Measurements from ENCODE around the gene MBOAT7. TPM values are rescaled to one million over a fixed set of nuclear protein-coding genes. Genes with fewer than 3 reads are reported as not detected.

MBOAT7 gene
- total and polyA plus RNA-seq, 2 of the 8 experiments (the other 6 are each of a cell fraction or from before 2014, with no cell fraction given): 85.5 to 90.9 TPM

DNA sequence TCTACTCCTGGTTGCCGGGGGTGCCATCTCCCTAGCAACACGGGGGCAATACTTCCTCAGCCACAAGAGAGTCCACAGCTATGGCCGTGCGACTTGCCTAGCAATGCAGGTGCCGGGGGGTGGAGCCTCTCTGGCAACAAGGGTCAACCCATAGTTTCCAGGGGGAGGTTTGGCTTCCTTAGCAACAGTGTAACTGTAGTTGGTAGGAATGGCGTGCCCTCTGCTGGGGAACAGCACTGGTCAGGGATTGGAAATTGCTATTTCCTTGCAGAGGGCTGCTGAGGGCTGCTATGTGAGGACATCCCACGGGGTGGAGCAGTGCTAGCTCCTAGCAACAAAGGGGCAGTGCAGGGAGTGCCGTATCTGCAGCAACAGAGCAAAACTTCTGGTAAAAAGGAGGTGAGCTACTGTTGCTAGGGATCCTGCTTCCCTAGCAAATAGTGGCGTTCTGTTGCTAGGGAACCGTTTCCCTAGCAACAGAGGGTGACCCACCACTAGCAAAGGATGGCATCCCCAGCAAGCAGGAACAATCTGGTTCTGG is 9.4 kb downstream of the MBOAT7 start (continued):
- no peak for TF ChIP-seq CHD7 (IDR thresholded peaks at IDR 0.05; ENCODE audit: insufficient replicate concordance, low read length)
- no peak for TF ChIP-seq RNF2 (IDR thresholded peaks at IDR 0.05; ENCODE audit: borderline replicate concordance, low read depth, low read length, missing control alignments, poor library complexity, severe bottlenecking)
- TF ChIP-seq, protein P1, sequence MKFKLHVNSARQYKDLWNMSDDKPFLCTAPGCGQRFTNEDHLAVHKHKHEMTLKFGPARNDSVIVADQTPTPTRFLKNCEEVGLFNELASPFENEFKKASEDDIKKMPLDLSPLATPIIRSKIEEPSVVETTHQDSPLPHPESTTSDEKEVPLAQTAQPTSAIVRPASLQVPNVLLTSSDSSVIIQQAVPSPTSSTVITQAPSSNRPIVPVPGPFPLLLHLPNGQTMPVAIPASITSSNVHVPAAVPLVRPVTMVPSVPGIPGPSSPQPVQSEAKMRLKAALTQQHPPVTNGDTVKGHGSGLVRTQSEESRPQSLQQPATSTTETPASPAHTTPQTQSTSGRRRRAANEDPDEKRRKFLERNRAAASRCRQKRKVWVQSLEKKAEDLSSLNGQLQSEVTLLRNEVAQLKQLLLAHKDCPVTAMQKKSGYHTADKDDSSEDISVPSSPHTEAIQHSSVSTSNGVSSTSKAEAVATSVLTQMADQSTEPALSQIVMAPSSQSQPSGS (IDR thresholded peaks at IDR 0.05; ENCODE audit: low read length): no peak
- no peak for TF ChIP-seq POLR2AphosphoS5 (IDR thresholded peaks at IDR 0.05; ENCODE audit: low read depth, low read length)
- TF ChIP-seq NRF1 (IDR thresholded peaks at IDR 0.05; ENCODE audit: low read depth, low read length): no peak
- TF ChIP-seq ASH2L (IDR thresholded peaks at IDR 0.05; ENCODE audit: low read length): no peak
- TF ChIP-seq SUZ12 (IDR thresholded peaks at IDR 0.05; ENCODE audit: low read length): no peak
- no peak for TF ChIP-seq TEAD4 (IDR thresholded peaks at IDR 0.05; ENCODE audit: low read depth, low read length)
- TF ChIP-seq SRF (IDR thresholded peaks at IDR 0.05; ENCODE audit: low read depth, low read length): no peak
- TF ChIP-seq SP2 (IDR thresholded peaks at IDR 0.05; ENCODE audit: low read length): no peak
